Right lung (tissue), 10 donors: ENCODE data around the gene GLB1L2. TPM values are rescaled to one million over a fixed set of nuclear protein-coding genes. Genes with fewer than 3 reads are reported as not detected.
"Not testable (repeated sequence)": the region's sequence is repeated elsewhere in the genome, so short reads cannot be mapped to it uniquely, and the experiment has no call there.

Experiments
- DNase-seq, 2 donors: peaks; one replicate each; pipeline ENCODE4 v3.0.0-alpha.2; 2013
- long read RNA-seq, 8 donors: transcript quantifications; one replicate each; lab custom pipeline, GENCODE V29; 2026
- polyA plus RNA-seq, 5 donors: library from polyadenylated mRNA; unstranded; fragments of 120-200 nt; gene quantifications; one replicate each; pipeline versions ENCODE4 v1.2.1 to v1.2.3, GENCODE V29; 2013; ENCODE audit warnings: inconsistent platforms in 1 of 5, low replicate concordance in 1 of 5; ENCODE audit not compliant: insufficient read length in 5 of 5, insufficient read depth in 1 of 5

Gene GLB1L2, protein sequence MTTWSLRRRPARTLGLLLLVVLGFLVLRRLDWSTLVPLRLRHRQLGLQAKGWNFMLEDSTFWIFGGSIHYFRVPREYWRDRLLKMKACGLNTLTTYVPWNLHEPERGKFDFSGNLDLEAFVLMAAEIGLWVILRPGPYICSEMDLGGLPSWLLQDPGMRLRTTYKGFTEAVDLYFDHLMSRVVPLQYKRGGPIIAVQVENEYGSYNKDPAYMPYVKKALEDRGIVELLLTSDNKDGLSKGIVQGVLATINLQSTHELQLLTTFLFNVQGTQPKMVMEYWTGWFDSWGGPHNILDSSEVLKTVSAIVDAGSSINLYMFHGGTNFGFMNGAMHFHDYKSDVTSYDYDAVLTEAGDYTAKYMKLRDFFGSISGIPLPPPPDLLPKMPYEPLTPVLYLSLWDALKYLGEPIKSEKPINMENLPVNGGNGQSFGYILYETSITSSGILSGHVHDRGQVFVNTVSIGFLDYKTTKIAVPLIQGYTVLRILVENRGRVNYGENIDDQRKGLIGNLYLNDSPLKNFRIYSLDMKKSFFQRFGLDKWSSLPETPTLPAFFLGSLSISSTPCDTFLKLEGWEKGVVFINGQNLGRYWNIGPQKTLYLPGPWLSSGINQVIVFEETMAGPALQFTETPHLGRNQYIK
- 1 to 10 TPM; 4.7 to 6.0 (median 4.8) TPM for polyA plus RNA-seq
- long read RNA-seq, donor 1, result 0 reads
- long read RNA-seq, donor 2, result 0 reads
- long read RNA-seq, donor 3, result 0 reads
- long read RNA-seq, donor 4, result 0 reads
- long read RNA-seq, donor 5, partial matches to known transcripts, result 0 of 1 reads
- long read RNA-seq, donor 5, other reads (novel, unspliced or antisense), result 0 of 1 reads
- long read RNA-seq, donor 6, result 0 reads
- long read RNA-seq, donor 7, result 0 reads
- long read RNA-seq, donor 8, result 0 reads

DNA sequence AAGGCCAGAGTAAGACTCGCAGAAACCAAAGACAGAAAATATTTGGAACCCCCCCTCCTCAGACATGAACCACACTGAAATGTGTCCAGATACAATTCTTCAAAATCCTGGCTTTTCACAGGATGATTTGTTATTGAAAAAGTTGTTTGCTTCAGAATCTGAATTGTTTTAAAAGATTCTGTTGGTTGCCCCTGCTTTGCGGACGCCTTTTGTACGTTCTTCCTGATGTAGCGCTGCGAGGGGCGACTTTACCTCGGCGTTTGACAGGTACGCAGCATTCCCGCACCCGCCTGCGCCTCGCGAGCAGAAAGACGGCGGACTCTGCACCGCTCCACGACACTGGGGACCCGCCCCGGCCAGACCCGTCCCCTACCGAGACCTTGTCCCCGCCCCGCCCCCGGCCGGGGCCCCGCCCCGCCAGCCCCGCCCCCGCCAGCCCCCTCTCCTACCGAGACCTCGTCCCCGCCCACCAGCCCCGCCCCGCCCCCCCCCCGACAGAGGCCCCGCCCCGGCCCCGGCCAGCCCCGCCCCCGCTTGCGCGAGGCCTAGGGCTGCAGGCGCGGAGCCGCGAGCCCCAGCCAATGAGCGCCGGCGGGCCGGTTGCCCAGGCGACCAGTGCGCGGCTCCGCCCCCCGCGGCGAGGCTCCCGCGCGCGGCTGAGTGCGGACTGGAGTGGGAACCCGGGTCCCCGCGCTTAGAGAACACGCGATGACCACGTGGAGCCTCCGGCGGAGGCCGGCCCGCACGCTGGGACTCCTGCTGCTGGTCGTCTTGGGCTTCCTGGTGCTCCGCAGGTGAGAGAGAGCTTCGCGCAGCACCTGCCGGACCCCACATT is at the start of gene GLB1L2:
Gene GLB1L2, plus strand, starts transcription at position 635 of the 835 bp plus-strand sequence. Its CDS starts 74 bp downstream, at position 709.
- peak; percentile 23 to 27 for DNase-seq

DNA sequence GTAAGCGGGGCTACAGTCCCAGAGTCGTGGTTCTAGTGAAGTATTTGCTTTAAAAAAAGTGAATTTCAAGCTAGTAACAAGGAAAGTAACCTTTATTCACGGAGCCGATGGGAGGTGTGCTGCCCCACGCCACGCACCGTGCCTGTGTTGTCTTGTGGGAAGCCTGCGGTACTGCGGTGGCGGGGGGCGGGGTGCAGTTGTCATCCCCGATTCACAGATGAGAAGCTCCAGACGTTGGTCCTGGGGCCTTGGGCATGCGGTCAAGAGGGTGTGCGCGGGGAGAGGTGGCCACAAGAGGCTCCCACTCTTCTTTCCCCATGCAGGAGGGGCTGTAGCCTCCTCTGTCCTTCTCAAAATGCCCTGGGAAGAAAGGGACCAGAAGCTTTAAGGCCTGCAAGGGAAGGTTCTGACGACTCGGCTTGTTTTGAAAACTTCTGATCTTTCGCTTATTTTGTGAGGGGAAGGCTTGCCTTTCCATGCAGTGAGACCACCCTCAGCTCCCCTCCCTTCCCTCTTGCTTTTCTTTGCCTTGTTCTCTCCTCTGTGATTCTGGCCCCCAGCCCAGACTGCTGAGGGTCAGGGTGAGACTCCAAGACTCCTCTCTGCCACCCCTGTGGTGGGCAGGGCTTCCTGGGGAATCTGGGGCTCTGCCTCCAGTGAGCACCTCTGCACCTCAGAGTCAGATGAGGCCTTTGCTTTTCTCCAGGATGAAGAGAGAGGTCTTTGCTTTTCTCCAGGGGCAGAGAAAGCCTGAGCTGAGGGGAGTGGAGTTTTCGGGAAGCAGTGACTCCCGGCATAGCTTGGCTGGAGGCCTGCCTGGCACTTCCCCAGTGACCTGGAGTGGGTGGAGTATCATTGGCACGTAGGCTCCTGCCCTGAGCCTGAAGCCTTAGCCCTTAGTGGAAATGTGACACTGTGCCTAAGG is 49.4 kb upstream of the GLB1L2 start:
- DNase-seq, result no peak

DNA sequence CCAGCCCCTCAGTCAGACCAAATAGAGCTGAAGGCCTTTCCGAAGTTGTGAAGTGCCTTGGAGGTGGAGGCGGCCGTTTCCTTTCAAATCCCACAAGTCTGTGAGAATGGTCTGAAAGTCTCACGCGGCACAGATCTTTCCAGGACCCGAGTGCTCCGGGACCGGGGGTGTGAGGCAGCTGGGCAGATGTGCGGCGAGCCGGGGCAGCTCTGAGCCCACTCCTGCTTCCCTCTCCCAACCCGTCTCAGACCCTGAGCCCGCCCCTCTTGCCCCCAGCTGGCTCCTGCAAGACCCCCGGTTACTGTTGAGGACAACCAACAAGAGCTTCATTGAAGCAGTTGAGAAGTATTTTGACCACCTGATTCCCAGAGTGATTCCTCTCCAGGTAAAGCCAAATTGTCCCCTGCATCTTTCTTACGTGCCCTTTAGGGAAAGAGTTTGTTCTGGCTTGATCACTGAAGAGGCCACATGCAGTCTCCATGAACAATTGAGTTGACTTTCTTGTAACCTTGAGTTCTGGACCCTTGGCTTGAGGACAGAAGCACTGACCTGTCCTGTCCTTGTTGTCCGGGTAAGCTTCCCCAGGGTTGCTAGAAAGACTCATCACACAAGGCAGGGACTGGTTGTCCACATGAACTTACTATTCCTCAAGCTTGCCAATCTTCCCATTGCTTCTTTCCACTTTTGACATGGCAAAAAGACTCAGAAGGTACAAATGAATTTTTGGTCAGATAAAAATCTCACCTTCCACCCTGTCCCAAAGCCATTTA is 48.1 kb upstream of the GLB1L2 start:
- no peak for DNase-seq

DNA sequence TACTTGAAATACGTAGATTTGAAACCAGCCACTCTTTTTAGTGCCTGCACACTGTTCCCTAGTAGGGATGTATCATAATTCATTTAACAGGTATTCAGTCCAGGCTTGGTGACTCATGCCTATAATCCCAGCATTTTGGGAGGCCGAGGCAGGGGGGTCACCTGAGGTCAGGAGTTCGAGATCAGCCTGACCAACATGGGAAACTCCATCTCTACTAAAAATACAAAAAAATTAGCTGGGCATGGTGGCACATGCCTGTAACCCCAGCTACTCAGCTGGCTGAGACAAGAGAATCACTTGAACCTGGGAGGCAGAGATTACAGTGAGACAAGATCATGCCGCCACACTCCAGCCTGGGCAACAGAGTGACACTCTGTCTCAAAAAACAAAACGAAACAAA is 47.4 kb upstream of the GLB1L2 start:
- DNase-seq, result not testable (repeated sequence)

DNA sequence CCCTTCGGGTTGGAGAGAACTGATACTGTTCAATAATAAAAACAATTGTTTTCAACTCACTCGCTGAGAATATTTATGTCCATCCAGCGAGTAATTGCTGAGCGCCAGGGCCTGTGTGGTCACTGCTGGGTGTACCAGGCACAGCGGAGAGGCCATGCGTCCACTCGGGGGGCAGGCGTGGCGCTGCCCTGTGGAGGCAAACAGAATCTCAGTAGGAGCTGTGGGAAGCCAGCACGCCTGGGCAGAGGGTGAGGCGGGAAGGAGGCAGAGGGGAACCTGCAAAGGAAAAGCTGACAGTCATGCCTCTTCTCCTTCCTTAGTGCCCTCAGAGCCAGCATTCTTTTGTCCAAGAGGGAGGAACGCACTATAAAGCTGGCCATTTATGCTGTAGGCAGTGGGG is 44.2 kb upstream of the GLB1L2 start:
- DNase-seq, result no peak

DNA sequence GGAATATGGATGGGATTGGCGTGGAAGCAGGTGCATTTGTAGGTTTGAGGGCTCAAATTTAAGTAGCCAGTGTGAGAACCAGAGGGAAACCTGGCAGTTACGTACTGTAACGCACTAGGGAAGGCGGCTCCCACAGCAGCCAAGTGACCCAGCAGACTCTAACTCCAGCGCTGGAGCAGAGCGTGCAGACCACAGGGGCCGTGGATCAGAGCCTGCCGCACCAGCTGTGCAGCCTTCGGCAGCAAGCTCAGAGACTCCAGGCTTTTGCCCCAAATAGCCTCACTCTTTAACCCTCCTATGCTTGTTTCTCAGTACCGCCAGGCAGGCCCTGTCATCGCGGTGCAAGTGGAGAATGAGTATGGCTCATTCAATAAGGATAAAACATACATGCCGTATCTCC is 43.3 kb upstream of the GLB1L2 start:
- no peak for DNase-seq

DNA sequence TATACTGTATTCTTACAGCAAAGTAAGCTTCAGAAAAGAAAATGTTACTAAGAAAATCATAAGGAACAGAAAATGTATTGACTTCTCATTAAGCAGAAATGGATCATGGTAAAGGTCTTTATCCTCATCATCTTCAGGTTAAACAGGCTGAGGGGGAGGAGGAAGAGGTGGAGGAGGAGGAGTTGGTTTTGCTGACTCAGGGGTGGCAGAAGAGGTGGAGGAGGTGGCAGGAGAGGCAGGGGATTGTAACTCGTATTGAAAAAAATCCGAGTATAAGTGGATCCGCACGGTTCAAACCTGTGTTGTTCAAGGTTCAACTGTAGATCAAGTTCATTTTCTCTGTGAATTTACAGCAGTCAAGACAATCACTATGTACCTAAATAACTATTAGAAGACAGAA is 42.6 kb upstream of the GLB1L2 start:
- no peak for DNase-seq

DNA sequence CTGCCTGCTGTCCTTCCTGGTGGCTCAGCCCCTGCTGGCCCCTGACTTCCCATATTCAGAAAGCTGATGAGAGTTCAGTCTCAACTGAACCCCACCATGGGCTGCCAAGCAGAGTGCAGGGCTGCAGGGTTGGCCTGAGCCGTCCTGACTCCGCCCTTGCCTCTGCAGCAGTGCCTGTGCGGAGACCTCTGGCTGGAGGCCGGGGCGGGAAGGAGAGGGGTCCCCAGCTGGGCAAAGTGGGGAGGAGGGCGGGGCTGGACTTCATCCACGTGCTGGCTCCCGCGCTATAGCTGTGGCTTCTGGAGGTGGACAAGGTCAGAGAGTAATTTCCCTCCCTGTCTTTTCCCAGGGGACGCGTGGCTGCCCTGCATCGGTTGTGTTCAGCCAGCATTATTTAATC is 42.0 kb upstream of the GLB1L2 start:
- no peak for DNase-seq

DNA sequence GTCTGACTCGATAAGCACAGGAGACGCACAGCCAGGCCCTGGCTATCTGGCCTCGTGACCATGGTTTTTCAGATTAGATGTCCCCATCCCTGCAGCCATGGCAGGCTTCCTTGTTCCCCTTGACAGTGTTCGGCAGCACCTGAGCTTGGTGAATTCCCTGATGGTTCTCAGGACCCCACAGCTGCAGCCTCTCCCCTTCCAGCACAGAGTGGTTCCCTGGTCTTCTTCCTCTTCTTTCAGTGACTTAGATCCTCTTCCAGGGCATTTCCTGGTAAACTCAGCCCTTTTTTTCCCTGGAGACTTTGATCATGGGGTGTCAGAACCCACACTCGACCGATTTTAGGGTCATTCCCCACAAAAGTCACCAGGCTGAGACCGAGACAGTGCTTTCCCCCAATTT is 41.1 kb upstream of the GLB1L2 start:
- no peak for DNase-seq

DNA sequence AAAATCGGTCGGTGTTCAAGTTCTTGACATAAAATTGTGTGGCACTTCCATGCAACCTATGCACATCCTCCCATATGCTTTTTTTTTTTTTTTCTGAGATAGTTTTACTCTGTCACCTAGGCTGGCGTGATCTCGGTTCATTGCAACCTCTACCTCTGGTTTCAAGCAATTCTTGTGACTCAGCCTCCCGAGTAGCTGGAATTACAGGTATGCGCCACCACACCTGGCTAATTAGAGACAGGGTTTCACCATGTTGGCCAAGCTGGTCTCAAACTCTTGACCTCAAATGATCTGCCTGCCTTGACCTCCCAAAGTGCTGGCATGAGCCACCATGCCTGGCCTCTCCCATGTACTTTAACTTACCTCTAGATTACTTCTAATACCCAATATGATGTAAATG is 40.6 kb upstream of the GLB1L2 start:
- DNase-seq, result no peak

DNA sequence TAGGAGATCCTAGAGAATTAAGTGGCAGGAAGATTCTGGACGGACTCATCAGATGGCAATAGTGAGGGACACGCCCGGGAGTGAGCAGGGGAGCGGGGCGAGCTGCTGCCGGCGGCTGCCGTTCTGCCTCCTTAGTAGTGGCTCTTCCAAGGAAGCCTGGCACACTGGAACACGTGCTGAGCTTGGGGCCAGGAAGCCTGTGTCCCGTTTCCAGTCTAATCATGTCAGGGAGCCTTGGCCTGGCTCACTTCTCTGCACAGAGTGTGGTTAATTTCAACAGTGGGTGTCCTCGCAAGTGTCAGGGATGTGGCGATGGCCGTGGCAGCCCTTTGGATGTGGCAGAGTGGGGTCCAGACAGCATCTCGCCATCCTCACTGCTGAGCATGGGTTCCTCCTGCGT is 39.1 kb upstream of the GLB1L2 start:
- no peak for DNase-seq

DNA sequence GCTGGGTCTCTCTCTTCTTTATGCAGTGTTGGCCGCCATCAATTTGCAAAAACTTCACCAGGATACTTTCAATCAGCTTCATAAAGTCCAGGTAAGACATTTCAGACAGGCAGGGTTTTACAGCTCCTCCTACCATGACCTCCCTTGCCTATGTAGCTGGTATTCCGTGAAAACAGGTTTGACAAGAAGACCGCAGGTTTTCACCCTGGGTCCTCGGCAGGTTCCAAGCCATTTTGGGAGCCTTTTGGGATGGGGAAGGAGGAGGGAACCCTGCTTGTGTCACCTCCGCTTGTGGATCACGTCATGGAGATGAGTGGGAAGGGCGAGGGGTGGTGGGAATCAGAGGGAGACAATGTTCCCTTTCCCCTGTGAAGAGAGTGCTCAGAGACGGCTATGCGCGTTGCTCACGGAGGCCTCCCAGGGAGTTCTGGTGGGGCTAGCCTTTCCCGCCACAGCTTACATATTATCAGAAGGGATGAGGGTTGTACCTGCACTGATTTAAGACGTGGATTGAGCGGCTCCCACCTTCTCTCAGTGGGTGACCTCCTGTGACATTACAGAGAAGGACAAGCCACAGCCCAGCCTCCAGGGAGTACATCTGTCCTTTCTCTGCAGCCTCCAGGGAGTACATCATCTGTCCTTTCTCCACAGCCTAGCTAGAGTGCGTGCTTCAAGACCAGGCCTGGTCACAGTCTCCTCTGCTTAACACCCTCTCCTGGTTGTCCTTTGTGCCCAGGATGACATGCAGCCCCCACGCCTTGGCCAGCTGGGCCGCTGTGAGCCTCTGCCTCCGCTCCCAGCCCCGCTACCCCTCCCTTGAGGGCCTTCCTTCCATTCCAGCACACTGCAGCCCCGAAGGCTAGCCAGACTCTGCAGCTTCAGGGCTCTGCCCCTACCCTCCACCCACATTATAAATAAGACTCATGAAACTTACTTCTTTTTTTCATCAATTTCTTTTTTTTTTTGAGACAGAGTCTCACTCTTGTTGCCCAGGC is 38.4 kb upstream of the GLB1L2 start:
- no peak for DNase-seq

DNA sequence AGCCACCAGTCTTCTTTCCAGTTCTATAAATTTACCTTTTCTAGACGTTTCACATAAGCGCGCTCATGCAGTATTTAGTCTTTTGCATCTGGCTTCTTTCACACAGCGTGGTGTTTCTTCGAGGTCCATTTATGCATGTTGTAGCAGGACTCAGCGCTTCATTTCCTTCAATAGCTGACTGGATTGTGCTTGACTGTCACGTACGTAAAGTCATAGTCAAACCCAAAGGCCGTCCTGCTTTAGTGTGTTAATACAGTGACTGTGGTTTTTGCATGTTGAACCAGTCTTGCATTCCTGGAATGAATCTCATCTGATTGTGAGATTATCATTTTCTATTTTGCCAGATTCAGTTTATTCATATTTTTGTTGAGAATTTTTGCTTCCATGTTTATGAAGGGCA is 37.1 kb upstream of the GLB1L2 start:
- no peak for DNase-seq

DNA sequence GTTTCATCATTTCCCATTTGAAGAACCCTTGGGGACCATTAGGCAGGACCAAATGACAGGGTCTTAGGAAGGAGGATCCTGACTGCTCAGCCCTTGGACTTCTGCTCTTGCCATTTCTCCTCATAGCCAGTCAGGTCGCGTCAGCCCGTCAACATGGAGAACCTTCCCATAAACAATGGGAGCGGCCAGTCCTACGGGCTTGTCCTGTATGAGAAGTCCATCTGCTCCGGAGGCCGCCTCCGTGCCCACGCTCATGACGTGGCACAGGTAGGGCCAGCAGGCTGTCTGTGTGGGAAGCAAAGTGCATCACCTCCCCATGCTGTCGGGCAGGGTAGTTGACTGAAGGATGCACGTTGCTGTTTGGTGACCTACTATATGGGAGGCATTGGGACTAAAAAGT is 19.6 kb upstream of the GLB1L2 start:
- DNase-seq, result no peak

DNA sequence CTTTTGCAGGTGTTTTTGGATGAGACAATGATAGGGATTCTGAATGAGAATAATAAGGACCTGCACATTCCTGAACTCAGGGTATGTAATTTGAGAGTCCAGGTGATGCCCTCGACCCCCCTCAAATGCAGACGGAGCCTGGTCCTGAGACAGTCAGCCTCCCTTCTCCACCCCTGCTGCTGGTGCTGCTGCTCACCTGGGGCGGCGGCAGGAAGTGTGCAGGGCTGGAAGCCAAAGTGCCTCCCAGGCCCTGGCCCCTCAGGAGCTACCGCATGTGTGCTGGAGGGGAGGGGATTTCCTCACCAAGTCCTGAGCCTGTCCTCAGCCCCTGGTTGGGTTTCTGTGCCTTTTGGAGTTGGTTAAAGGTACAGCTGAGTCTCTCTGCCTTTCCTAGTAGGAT is 19.0 kb upstream of the GLB1L2 start:
- DNase-seq, result no peak

DNA sequence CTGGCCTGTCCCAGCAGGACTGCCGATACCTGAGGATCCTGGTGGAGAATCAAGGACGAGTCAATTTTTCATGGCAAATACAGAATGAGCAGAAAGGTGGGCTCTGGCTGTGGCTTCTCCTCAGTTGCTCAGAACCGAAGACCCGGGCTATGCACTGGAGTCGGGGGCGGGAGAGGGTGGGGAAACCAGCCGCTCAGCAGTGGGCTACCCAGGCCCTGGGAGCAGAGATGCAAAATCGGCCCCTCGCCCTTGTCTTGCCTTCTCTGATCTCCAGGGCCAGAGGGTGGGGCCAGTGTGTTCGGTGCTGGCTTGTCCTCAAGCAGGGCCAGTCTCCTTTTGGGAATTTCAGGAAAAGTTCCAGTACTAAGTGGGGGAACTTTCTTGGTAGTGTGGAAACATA is 18.4 kb upstream of the GLB1L2 start:
- no peak for DNase-seq

DNA sequence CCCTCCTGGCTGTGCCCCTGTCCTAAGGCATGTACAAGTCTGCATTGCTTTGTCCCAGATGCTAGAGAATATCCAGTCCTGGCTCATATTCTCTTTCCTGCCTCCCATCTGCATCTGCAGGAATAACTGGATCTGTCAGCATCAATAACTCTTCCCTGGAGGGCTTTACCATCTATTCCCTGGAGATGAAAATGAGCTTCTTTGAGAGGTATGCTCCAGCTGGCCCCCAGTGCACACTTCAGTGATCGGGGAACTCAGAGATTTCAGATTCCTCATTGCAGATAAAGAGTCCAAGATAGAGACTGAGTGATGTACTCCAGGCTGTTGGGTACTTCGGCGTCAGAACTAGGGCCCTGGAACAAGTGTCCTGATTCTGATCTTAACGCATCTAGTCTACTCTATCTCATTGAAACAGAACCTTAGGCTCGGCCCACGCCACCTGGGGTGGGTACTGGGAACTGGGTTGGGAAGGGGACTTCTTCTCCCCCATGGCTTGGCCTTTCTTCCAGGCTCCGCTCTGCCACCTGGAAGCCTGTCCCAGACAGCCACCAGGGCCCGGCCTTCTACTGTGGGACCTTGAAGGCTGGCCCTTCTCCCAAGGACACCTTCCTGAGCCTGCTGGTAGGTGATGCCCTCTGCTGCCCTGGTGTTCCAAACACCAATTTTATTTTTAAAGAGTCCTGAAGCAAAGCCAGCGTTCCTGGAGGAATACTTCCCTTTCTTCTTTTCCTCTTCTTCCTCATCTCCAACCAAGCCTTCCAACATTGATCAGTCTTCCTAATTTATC is 17.8 kb upstream of the GLB1L2 start:
- no peak for DNase-seq

DNA sequence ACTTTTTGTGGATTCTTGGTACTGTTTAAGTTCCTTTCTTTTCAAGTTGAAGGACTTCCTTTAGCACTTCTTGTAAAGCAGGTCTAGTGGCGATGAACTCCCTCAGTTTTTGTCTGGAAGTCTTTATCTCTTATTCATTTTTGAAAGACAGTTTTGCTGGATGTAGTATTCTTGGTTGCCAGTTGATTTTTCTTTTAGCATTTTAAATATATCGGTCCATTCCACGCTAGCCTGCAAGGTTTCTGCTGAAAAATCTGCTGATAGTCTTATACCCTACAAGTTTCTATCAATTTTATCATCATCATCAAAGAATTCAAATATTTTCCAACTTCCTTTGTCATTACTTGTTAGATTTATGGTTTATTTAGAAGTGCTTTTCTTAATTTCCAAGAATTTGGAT is 14.7 kb upstream of the GLB1L2 start:
- no peak for DNase-seq
